ENCODE measurements around the gene THSD7B. TPM values are rescaled to one million over a fixed set of nuclear protein-coding genes. Genes with fewer than 3 reads are reported as not detected.
"Not testable (repeated sequence)": the region's sequence is repeated elsewhere in the genome, so short reads cannot be mapped to it uniquely, and the experiment has no call there.

The THSD7B gene
- total RNA-seq, 1 donor from 2014 or later = 0.59 TPM

GRCh38 chr2:137096187-137096586 is 330.8 kb downstream of the THSD7B start:
- no peak for ATAC-seq (ENCODE audit: poor library complexity)
- DNase-seq = no peak
- intact Hi-C loops (cut with DNase I) = no loop called here

GRCh38 chr2:137096693-137097092 is 331.3 kb downstream of the THSD7B start:
- ATAC-seq (ENCODE audit: poor library complexity) (no peak), DNase-seq (no peak)
- intact Hi-C loops (cut with DNase I) = no loop called here

- ATAC-seq (ENCODE audit: poor library complexity) = not testable (repeated sequence)
Observed at GRCh38 chr2:137101814-137102213, 336.5 kb downstream of the THSD7B start.

GRCh38 chr2:137107904-137108303 is 342.6 kb downstream of the THSD7B start:
- DNase-seq = no peak
- intact Hi-C loops (cut with DNase I) = no loop called here
- ATAC-seq (ENCODE audit: poor library complexity) = no peak

More at GRCh38 chr2:137101814-137102213, 336.5 kb downstream of the THSD7B start:
- DNase-seq; intact Hi-C loops (cut with DNase I): not testable (repeated sequence)

- DNase-seq = no peak
- intact Hi-C loops (cut with DNase I) = no loop called here
- no peak for ATAC-seq (ENCODE audit: poor library complexity)
Observed at GRCh38 chr2:137111896-137112295, 346.6 kb downstream of the THSD7B start.

GRCh38 chr2:137115081-137115794 is 349.9 kb downstream of the THSD7B start:
- DNase-seq = no peak
- no peak for ATAC-seq (ENCODE audit: poor library complexity)
- intact Hi-C loops (cut with DNase I) = no loop called here

- intact Hi-C loops (cut with DNase I) = no loop called here
- DNase-seq (no peak), ATAC-seq (ENCODE audit: poor library complexity) (no peak)
Observed at GRCh38 chr2:137115795-137116089, 350.4 kb downstream of the THSD7B start.

- intact Hi-C loops (cut with DNase I) = no loop called here
- DNase-seq = no peak
- ATAC-seq (ENCODE audit: poor library complexity) = no peak
Observed at GRCh38 chr2:137117385-137117784, 352.0 kb downstream of the THSD7B start.

- DNase-seq (no peak), ATAC-seq (ENCODE audit: poor library complexity) (no peak)
- intact Hi-C loops (cut with DNase I) = no loop called here
Observed at GRCh38 chr2:137118140-137118539, 352.8 kb downstream of the THSD7B start.

- ATAC-seq (ENCODE audit: poor library complexity) (no peak), DNase-seq (no peak)
- intact Hi-C loops (cut with DNase I) = no loop called here
Observed at GRCh38 chr2:137123226-137123625, 357.9 kb downstream of the THSD7B start.

GRCh38 chr2:137133225-137133624 is 367.9 kb downstream of the THSD7B start:
- DNase-seq (no peak), ATAC-seq (ENCODE audit: poor library complexity) (no peak)
- intact Hi-C loops (cut with DNase I) = no loop called here

- DNase-seq (no peak), ATAC-seq (ENCODE audit: poor library complexity) (no peak)
- intact Hi-C loops (cut with DNase I) = no loop called here
Observed at GRCh38 chr2:137138263-137138662, 372.9 kb downstream of the THSD7B start.

GRCh38 chr2:137151731-137152130 is 386.4 kb downstream of the THSD7B start:
- no peak for DNase-seq
- ATAC-seq (ENCODE audit: poor library complexity) = no peak
- intact Hi-C loops (cut with DNase I) = no loop called here

- DNase-seq (no peak), ATAC-seq (ENCODE audit: poor library complexity) (no peak)
- intact Hi-C loops (cut with DNase I) = no loop called here
Observed at GRCh38 chr2:137154946-137155345, 389.6 kb downstream of the THSD7B start.

GRCh38 chr2:137155356-137156104 is 390.2 kb downstream of the THSD7B start:
- intact Hi-C loops (cut with DNase I) = no loop called here
- DNase-seq = no peak
- ATAC-seq (ENCODE audit: poor library complexity) = no peak

- no peak for DNase-seq
- intact Hi-C loops (cut with DNase I) = no loop called here
- ATAC-seq (ENCODE audit: poor library complexity) = no peak
Observed at GRCh38 chr2:137156221-137156844, 391.0 kb downstream of the THSD7B start.

- peak; percentile 82 for ATAC-seq (ENCODE audit: poor library complexity)
Observed at GRCh38 chr2:137157851-137158250, 392.5 kb downstream of the THSD7B start.

GRCh38 chr2:137161250-137161649 is 395.9 kb downstream of the THSD7B start:
- DNase-seq = no peak
- intact Hi-C loops (cut with DNase I) = no loop called here
- ATAC-seq (ENCODE audit: poor library complexity) = no peak

More at GRCh38 chr2:137157851-137158250, 392.5 kb downstream of the THSD7B start:
- intact Hi-C loops (cut with DNase I) = no loop called here
- no peak for DNase-seq

GRCh38 chr2:137165968-137166367 is 400.6 kb downstream of the THSD7B start:
- intact Hi-C loops (cut with DNase I) = no loop called here
- ATAC-seq (ENCODE audit: poor library complexity) (no peak), DNase-seq (no peak)

- intact Hi-C loops (cut with DNase I) = no loop called here
- ATAC-seq (ENCODE audit: poor library complexity) = no peak
- DNase-seq = no peak
Observed at GRCh38 chr2:137167651-137168050, 402.3 kb downstream of the THSD7B start.

Measured in Right ventricle myocardium superior (tissue), 1 donor.